H9 (cell line): ENCODE results near the gene CASD1. TPM values are rescaled to one million over a fixed set of nuclear protein-coding genes. Genes with fewer than 3 reads are reported as not detected.

Experiments used
- DNase-seq: peaks from one replicate; pipeline ENCODE4 v3.0.0-alpha.2; 2017
- H2AFZ ChIP-seq: one replicate; pipeline ENCODE4 v1.6.1; 2013; ENCODE audit warnings: mild to moderate bottlenecking, low read length, control low read depth, moderate library complexity
- H2AK5ac ChIP-seq: 2 replicates; pipeline ENCODE4 v1.6.1; 2013; ENCODE audit warnings: low read length, control low read depth, mixed read lengths; ENCODE audit not compliant: insufficient read length
- H2BK120ac ChIP-seq: one replicate; pipeline ENCODE4 v1.6.1; 2013; ENCODE audit warnings: low read depth, mild to moderate bottlenecking, low read length, control low read depth, inconsistent platforms; ENCODE audit not compliant: poor library complexity, severe bottlenecking
- H2BK12ac ChIP-seq: 2 replicates; pipeline ENCODE4 v1.6.1; 2013; ENCODE audit warnings: low read length, control low read depth, mixed read lengths, low read depth; ENCODE audit not compliant: insufficient read length
- H2BK15ac ChIP-seq: 2 replicates; pipeline ENCODE4 v1.6.1; 2013; ENCODE audit warnings: low read depth, low read length, control low read depth
- H2BK20ac ChIP-seq: one replicate; pipeline ENCODE4 v1.6.1; 2013; ENCODE audit warnings: low read depth, mild to moderate bottlenecking, low read length, control low read depth, inconsistent platforms; ENCODE audit not compliant: poor library complexity, severe bottlenecking
- H2BK5ac ChIP-seq: 2 replicates; pipeline ENCODE4 v1.6.1; 2013; ENCODE audit warnings: low read length, control low read depth, mixed read lengths; ENCODE audit not compliant: insufficient read length
- H3K14ac ChIP-seq: 2 replicates; pipeline ENCODE4 v1.6.1; 2013; ENCODE audit warnings: low read length, control low read depth; ENCODE audit not compliant: insufficient read depth
- H3K18ac ChIP-seq: 2 replicates; pipeline ENCODE4 v1.6.1; 2013; ENCODE audit warnings: low read depth, mild to moderate bottlenecking, mixed read lengths, low read length, control low read depth; ENCODE audit not compliant: insufficient read length
- H3K23ac ChIP-seq: 2 replicates; pipeline ENCODE4 v1.6.1; 2013; ENCODE audit warnings: low read length, control low read depth, mixed read lengths, low read depth; ENCODE audit not compliant: insufficient read length
- H3K23me2 ChIP-seq: 2 replicates; pipeline ENCODE4 v1.6.1; 2013; ENCODE audit warnings: low read depth, mild to moderate bottlenecking, mixed read lengths, low read length, control low read depth; ENCODE audit not compliant: insufficient read length, poor library complexity, severe bottlenecking
- H3K27ac ChIP-seq: 2 replicates; pipeline ENCODE4 v1.5.1; 2013; ENCODE audit warnings: low read length, control low read depth, mixed read lengths, low read depth; ENCODE audit not compliant: insufficient read length
- H3K27me3 ChIP-seq: 2 replicates; pipeline ENCODE4 v1.6.1; 2013; ENCODE audit warnings: low read length, control low read depth, inconsistent platforms; ENCODE audit not compliant: insufficient read depth
- H3K4ac ChIP-seq: 2 replicates; pipeline ENCODE4 v1.6.1; 2013; ENCODE audit warnings: low read depth, mild to moderate bottlenecking, control low read depth, inconsistent platforms, low read length, moderate library complexity
- H3K4me1 ChIP-seq: 2 replicates; pipeline ENCODE4 v1.6.1; 2013; ENCODE audit warnings: low read length, control low read depth, inconsistent platforms; ENCODE audit not compliant: insufficient read depth
- H3K4me2 ChIP-seq: 2 replicates; pipeline ENCODE4 v1.6.1; 2013; ENCODE audit warnings: low read length, control low read depth, mixed read lengths; ENCODE audit not compliant: insufficient read length, insufficient read depth
- H3K56ac ChIP-seq: 2 replicates; pipeline ENCODE4 v1.6.1; 2013; ENCODE audit warnings: low read depth, mild to moderate bottlenecking, mixed read lengths, low read length, control low read depth; ENCODE audit not compliant: insufficient read length
- H3K79me1 ChIP-seq: 2 replicates; pipeline ENCODE4 v1.6.1; 2013; ENCODE audit warnings: low read depth, mild to moderate bottlenecking, moderate library complexity, low read length, control low read depth, inconsistent platforms; ENCODE audit not compliant: insufficient read depth, poor library complexity, severe bottlenecking
- H3K79me2 ChIP-seq: 2 replicates; pipeline ENCODE4 v1.6.1; 2013; ENCODE audit warnings: low read length, control low read depth, inconsistent platforms; ENCODE audit not compliant: insufficient read depth
- H3K9ac ChIP-seq: 2 replicates; pipeline ENCODE4 v1.6.1; 2013; ENCODE audit warnings: low read length, control low read depth, mixed read lengths; ENCODE audit not compliant: insufficient read length; ENCODE audit errors: extremely low read depth
- H3K9me3 ChIP-seq: one replicate; pipeline ENCODE4 v1.6.1; 2013; ENCODE audit warnings: low read depth, low read length, inconsistent platforms; ENCODE audit not compliant: control insufficient read depth
- H3T11ph ChIP-seq: one replicate; pipeline ENCODE4 v1.6.1; 2013; ENCODE audit warnings: mild to moderate bottlenecking, low read length, control low read depth, inconsistent platforms
- H4K20me1 ChIP-seq: one replicate; pipeline ENCODE4 v1.6.1; 2013; ENCODE audit not compliant: control insufficient read depth, insufficient read length, insufficient read depth
- H4K5ac ChIP-seq: 2 replicates; pipeline ENCODE4 v1.6.1; 2013; ENCODE audit warnings: low read depth, mild to moderate bottlenecking, mixed read lengths, low read length, control low read depth; ENCODE audit not compliant: insufficient read length
- H4K8ac ChIP-seq: replicated peaks from 2 replicates; pipeline ENCODE4 v1.6.1; 2013; ENCODE audit warnings: low read length, control low read depth, mixed read lengths, low read depth; ENCODE audit not compliant: insufficient read length
- H4K91ac ChIP-seq: 2 replicates; pipeline ENCODE4 v1.6.1; 2013; ENCODE audit warnings: low read depth, mild to moderate bottlenecking, moderate library complexity, mixed read lengths, low read length, control low read depth; ENCODE audit not compliant: insufficient read length
- H3K27ac Mint-ChIP-seq, 3 experiments: 2 replicates in 2 of 3; 3 replicates in 1 of 3; pipeline ENCODE4 v1.8.0; 2020 to 2021; ENCODE audit warnings: mixed read lengths in 3 of 3, mild to moderate bottlenecking in 1 of 3, moderate library complexity in 1 of 3
- H3K27me3 Mint-ChIP-seq: 2 replicates; pipeline ENCODE4 v1.8.0; 2021; ENCODE audit warnings: low read depth, mild to moderate bottlenecking, moderate library complexity, mixed read lengths
- H3K36me3 Mint-ChIP-seq, 3 experiments: 2 replicates in 2 of 3; 3 replicates in 1 of 3; pipeline ENCODE4 v1.8.0; 2020 to 2021; ENCODE audit warnings: low read depth in 3 of 3, mixed read lengths in 3 of 3; ENCODE audit not compliant: insufficient read depth in 1 of 3
- H3K4me1 Mint-ChIP-seq, 2 experiments: 2 replicates each; pipeline ENCODE4 v1.8.0; 2020; ENCODE audit warnings: mixed read lengths in 2 of 2
- H3K4me3 Mint-ChIP-seq, 2 experiments: 2 replicates in 1 of 2; 3 replicates in 1 of 2; pipeline ENCODE4 v1.8.0; 2020 to 2021; ENCODE audit warnings: mild to moderate bottlenecking in 2 of 2, mixed read lengths in 2 of 2, moderate library complexity in 1 of 2
- H3K9me3 Mint-ChIP-seq, 2 experiments: 2 replicates in 1 of 2; 3 replicates in 1 of 2; pipeline ENCODE4 v1.8.0; 2020; ENCODE audit warnings: mild to moderate bottlenecking in 2 of 2, mixed read lengths in 2 of 2, moderate library complexity in 1 of 2
- total RNA-seq: library from RNA; stranded (reverse); gene quantifications from 2 replicates; pipeline ENCODE4 v1.2.1, GENCODE V29; 2021
- TF ChIP-seq, protein P1 (sequence below): fragments of 200-600 bp; sonication (generic); conservative IDR thresholded peaks from 3 replicates; pipeline ENCODE4 v1.8.0; 2021; ENCODE audit warnings: antibody characterized with exemption, mild to moderate bottlenecking

Gene CASD1
- total RNA-seq, 1 experiment from 2014 or later: 21.6 TPM

DNA sequence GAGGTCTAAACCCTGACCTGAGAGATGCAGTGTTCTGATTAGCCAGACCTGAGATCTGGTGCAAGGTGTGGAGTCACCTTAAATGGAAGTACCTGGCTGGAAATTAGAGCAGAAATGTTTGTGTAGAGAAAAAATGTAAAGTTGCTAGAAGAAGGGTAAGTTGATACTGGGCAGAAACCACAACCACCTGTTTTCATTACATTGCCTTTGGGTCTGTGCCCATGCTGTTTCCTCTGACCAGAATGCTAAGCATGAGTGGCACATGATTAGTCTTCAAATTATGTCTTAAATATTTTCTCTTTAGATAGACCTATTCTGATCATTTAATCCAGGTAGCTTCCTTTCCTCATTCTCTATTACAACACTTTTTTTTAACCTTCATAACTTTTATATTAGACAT lies 69.0 kb downstream of the CASD1 start:
- Histone ChIP-seq H4K20me1 (no peaks in the 10 kb centered on the region), H3K9ac (no peak overlapping the region), H2BK120ac (no peak overlapping the region), H2AK5ac (no peak overlapping the region), H2BK15ac (no peak overlapping the region), H4K8ac (no peak overlapping the region), H3K79me2 (no peaks in the 10 kb centered on the region), H3K4ac (no peak overlapping the region), H3K79me1 (no peaks in the 10 kb centered on the region), H3K56ac (no peak overlapping the region), H3K9me3 (no peaks in the 10 kb centered on the region), H3K18ac (no peak overlapping the region), H3K4me2 (no peak overlapping the region), H4K5ac (no peak overlapping the region), H2BK5ac (no peak overlapping the region), H3K23ac (no peak overlapping the region), H3K27me3 (no peaks in the 10 kb centered on the region), H2BK20ac (no peak overlapping the region), H3K4me1 (no peaks in the 10 kb centered on the region), H3K14ac (no peak overlapping the region), H3T11ph (no peak overlapping the region), H3K23me2 (no peaks in the 10 kb centered on the region), H3K27ac (no peak overlapping the region), H2AFZ (no peak overlapping the region), H4K91ac (no peak overlapping the region), H2BK12ac (no peak overlapping the region)
- Mint-ChIP-seq H3K4me3 (no peak overlapping the region), H3K27ac (no peak overlapping the region), H3K4me1 (peaks cover 15 to 16% of the 10 kb centered on the region in 2 experiments), H3K27me3 (no peaks in the 10 kb centered on the region), H3K9me3 (peaks cover 21 to 32% of the 10 kb centered on the region in 2 experiments), H3K36me3 (peaks cover 19 to 39% (median 24%) of the 10 kb centered on the region in 3 experiments)
- no peak for DNase-seq
- TF ChIP-seq, protein P1, sequence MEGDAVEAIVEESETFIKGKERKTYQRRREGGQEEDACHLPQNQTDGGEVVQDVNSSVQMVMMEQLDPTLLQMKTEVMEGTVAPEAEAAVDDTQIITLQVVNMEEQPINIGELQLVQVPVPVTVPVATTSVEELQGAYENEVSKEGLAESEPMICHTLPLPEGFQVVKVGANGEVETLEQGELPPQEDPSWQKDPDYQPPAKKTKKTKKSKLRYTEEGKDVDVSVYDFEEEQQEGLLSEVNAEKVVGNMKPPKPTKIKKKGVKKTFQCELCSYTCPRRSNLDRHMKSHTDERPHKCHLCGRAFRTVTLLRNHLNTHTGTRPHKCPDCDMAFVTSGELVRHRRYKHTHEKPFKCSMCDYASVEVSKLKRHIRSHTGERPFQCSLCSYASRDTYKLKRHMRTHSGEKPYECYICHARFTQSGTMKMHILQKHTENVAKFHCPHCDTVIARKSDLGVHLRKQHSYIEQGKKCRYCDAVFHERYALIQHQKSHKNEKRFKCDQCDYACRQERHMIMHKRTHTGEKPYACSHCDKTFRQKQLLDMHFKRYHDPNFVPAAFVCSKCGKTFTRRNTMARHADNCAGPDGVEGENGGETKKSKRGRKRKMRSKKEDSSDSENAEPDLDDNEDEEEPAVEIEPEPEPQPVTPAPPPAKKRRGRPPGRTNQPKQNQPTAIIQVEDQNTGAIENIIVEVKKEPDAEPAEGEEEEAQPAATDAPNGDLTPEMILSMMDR: no peak
